Stimulated activated CD4-positive, alpha-beta T cell treated with anti-CD3 and anti-CD28 coated beads, Interleukin-1b, Interleukin-23, amount 100 ng/mL, for 24 hours (primary cell): ENCODE data around the gene CR1.
"Not testable (repeated sequence)": the region's sequence is repeated elsewhere in the genome, so short reads cannot be mapped to it uniquely, and the experiment has no call there.

ENCODE experiments used
- DNase-seq, 4 experiments: peaks; one replicate each; pipeline ENCODE4 v3.0.0-alpha.2; 2020; ENCODE audit warnings: low read depth in 4 of 4, low spot score in 1 of 4

The CR1 gene

DNA sequence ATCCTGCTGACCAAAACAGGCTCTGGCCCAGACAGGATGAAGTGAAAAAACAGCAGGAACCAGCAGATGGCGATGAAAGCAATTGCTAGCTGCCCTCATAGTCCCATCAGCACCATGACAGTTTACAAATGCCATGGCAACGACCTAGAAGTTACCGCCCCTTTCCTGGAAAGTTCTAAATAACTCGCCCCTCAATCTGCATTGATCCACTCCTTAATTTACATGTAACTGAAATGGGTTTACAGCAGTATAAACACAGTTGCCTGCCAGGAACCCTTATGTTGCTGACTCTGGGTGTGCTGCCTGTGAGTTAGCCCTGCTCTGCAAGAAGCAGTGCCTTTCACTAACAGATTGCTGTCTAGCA is 83.5 kb downstream of the CR1 start:
- peak in 1 of 4 experiments; percentile 8 for DNase-seq

DNA sequence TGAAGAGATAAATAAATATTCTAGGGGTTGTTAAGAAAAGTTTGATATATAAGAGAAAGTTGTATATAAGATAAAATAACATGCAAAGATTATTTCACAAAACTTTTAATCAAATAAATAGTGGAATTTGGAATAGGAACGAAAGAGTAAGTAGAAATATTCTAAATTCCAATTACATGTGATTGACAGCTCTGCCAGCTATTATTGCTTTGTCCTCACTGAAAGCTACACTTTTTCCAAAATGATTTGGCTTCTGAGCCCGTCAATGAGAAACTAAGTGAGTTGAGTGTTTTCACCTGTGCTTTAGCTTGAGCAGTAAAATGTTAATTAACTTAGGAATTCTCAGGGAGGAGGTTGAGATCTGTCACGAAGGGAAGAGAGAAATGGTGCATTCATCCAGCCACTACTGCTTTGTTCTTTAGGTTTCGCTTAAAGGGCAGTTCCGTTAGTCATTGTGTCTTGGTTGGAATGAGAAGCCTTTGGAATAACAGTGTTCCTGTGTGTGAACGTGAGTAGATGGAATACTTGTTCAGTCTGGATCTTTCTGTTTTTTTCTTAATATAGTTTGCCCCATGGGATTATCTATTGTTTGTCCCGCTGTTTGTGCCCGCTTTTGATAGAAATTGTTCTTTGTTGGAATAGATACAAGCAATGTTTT is 85.7 kb downstream of the CR1 start:
- no peak for DNase-seq

DNA sequence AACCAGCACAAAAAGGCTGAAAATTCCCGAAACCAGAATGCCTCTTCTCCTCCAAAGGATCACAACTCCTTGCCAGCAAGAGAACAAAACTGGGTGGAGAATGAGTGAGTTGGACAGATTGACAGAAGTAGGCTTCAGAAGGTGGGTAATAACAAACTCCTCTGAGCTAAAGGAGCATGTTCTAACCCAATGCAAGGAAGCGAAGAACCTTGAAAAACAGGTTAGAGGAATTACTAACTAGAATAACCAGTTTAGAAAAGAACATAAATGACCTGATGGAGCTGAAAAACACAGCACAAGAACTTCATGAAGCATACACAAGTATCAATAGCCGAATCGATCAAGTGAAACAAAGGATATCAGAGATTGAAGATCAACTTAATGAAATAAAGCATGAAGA is 93.5 kb downstream of the CR1 start:
- DNase-seq, result not testable (repeated sequence)

DNA sequence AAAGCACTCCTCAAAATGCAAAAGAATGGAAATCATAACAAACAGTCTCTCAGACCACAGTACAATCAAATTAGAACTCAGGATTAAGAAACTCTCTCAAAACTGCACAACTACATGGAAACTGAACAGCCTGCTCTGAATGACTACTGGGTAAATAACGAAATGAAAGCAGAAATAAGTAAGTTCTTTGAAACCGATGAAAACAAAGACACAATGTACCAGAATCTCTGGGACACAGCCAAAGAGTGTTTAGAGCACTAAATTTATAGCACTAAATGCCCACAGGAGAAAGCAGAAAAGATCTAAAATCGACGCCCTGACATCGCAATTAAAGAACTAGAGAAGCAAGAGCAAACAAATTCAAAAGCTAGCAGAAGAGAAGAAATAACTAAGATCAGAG is 95.2 kb downstream of the CR1 start:
- DNase-seq, result not testable (repeated sequence)

DNA sequence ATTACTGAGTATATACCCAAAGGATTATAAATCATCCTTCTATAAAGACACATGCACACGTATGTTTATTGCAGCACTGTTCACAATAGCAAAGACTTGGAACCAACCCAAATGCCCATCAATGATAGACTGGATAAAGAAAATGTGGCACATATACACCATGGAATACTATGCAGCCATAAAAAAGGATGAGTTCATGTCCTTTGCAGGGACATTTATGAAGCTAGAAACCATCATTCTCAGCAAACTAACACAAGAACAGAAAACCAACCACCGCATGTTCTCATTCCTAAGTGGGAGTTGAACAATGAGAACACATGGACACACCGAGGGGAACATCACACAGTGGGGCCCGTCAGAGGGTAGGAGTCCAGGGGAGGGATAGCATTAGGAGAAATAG is 98.1 kb downstream of the CR1 start:
- DNase-seq, result not testable (repeated sequence)

DNA sequence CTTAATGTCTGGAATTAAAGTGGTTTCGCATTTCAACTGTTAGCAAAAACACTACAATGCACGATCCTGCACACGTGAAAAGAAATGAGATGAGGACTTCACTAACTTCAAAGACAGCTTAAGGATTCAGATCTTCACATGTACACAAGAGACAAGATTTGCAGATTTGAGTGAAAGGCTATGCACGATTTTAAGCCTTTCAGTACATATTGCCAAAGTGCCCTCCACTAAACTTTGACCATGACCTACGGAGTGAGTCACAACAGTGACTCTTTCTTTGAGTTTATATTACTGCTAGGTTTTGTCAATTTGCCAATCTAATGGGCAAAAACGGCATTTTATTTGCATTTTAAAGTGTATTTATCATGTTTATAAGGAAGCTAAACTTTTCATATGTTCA is 107.8 kb downstream of the CR1 start:
- no peak for DNase-seq

DNA sequence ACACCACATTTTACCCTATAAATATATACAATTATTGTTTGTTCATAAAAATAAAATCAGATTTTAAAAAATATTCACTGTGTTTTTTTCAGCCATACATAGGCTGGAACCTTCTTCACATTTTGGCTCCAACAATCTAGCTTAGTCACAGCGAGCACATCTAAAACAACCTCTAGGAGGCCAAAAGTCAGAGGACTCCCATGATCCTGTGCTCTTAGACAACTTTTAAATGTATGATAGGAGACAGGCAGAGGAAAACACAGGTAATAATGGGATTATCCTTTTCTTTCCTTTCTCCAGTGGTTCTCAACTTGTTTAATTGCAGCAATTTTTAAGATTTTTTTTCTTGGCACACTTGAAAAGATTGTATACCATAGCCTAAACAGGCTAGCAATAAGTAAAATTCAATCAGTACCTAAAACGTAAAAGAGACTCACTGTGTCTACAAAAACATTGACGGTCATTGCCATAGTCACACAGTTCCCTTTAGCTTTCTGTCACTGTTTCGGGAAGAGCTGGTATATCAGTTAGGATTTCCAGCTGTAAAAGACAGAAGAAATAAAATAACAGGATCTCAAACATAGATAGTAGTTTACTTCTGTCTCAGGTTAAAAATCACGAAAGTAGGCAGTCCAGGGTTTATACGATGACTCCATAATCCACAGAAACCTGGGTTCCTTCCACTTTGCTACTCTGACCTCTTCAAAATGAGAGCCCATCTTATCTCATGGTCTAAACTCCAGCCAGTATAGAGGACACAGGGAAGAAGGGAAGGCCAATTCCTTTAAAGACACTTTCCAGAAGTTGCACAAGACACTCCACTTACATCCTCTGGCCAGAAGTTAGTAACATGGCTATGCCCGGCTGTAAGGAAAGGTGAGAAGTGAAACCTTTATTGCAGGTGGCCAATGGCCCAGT is 109.7 kb downstream of the CR1 start:
- DNase-seq, result no peak

DNA sequence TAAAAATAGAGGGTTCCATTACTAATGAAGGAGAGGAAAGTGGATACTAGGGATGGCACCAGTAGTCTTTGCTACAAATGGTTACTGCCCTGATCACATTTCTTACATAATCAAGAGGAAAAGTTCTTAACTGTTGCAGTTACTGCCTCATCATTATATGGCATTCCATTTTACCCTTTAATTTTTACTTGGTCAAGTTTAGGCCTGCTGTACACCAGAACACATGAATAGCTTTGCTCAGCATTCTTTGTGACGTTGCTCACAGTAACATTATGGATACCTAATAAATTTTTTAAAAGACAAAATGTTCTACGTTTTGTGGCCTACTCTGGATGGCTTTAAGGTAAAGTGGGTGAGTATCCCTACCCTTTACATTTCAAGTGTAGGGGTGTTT is 110.4 kb downstream of the CR1 start:
- DNase-seq, result no peak

DNA sequence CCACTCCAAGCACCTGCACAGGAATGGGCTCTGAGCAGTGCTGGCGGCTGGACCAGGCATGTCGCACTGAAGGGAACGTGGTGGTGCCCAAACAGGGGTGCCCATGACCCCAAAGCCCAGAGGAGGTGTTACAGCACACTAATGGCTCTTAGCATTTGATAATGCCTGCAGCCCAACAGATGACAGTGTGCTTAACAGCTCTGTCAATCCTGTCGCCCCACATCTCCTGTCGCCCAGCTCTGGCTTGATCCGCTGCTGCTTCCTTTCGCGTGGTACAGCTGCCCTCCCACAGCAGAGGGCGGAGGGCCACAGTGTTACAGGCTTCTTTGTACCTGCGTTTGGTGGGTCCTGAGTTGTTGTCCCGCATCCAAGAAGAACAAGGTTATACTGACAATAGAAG is 116.8 kb downstream of the CR1 start:
- no peak for DNase-seq

DNA sequence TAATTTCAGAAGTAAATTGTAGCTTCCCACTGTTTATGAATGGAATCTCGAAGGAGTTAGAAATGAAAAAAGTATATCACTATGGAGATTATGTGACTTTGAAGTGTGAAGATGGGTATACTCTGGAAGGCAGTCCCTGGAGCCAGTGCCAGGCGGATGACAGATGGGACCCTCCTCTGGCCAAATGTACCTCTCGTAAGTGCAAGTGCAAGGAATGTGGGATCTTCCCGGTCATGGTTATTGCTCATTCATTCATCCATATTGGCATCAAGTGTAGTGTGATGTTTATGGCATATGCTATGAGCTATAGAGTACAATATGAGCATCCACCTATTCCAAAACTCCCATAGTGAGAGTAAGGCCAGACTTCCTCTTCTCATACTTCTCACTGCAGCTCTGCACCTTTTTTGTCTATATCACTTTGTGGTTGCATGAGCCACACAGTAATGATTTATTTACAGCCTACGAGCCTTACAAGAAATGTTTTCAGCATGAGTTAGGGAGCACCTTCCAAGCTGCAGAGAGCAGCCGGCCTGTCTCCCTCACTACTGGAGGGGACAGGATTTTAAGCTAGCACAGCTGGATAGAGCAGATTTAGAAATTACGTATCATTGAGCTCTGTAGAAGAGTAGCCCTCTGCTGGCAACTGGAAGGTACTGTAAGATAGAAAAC is 124.0 kb downstream of the CR1 start:
- DNase-seq, result no peak

DNA sequence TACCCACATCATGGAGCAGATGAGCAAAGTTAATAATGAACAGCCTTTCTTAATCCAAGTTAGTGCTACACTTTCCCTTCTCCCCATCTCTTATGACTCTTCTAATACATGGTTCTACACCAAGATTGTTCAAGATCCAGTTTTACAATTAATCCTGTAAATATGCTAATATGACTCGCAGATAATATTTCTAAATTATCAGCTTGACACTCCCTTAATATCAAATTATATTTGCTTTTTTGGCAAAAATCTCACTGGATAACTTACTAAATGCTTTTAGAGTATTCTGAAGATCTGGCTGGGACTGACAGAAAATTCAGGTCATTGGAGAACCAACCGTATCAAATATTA is 124.6 kb downstream of the CR1 start:
- no peak for DNase-seq

DNA sequence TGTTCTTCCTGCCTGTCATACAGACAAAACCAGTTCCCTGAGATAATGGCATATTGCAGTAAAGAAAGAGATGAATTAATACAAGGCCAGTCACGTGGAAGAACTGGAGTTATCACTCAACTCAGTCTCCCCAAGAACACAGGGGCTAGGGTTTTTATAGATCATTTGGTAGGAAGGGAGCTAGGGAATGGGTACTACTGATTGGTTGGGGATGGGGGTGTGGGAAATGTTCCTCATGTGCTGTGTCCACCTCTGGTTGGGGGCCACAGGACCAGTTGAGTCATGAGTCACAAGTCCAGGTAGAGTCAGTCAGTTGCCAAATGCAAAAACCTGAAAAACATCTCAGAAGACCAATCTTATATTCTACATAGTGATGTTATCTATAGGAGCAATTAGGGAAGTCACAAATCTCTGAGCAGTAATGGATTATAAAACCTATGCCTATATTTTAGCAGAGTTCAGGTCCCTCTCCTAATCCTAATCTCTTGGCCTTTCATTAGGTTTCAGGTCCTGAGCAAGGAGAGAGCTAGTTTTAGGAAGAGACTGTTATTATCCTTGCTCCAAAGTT is 129.6 kb downstream of the CR1 start:
- DNase-seq, result not testable (repeated sequence)

DNA sequence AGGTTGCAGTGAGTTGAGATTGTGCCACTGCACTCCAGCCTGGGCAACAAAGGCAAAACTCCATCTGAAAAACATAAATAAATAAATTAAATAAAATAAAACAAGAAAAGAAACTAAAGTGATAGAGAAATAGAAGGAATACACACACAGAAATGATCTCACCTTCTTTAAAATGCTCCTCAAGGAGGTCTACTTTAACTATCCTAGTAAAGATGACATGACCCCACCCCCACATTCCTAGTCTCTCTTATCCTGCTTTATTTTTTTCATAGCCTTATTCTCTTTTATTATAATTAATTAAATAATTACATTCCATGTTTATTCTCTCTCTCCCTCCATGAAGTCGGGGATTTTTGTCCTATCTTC is 131.0 kb downstream of the CR1 start:
- DNase-seq, result no peak

DNA sequence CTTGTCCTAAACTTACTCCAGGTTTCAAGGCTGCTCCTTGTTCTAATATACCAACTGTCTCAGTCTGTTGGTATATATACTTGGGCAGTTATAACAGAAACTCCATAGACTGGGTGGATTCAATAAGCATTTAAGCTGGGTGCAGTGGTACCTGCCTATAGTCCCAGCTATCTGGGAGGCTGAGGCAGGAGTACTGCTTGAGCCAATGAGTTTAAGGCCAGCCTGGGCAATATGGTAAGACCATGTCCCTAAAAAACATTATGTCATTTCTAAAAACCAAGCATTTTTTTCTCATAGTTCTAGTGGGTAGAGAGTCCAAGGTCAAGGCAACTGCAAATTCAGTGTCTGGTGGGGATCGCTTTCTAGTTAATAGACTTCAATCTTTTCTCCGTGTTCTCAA is 131.5 kb downstream of the CR1 start:
- no peak for DNase-seq

DNA sequence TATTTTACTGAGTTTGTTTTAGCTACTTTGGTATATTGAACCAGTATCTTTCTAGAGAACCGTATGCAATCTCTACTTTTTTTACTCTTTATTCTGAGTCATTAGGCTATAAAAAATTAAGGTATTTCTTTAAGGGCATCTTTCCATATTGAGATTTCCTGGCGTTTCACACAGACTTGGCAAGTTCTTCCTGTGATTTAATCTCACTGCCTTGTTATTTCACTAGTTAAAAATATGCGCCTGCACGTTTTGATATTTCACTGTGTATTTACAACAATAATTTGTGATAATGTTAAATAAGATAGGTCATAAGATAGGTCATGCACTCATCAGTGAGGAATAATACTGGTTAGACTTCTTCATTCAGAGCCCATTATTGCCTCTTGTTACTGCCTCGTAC is 132.8 kb downstream of the CR1 start:
- no peak for DNase-seq

DNA sequence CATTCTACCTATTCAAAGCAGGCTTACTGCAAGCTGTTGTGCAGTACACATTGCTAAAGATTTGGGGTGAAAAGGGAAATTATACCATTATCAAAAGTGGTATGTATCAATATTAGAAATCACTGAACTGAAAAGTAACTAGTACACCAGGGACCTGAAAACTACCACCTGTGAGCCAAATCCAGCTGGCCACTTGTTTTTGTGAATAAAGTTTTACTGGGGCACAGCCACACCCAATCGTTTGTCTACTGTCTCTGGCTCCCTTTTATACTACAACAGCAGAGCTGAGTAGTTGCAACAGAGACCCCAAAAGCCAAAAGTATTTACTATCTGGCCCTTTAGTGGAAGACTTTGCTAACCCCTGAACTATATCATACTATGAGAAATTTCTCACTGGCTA is 135.2 kb downstream of the CR1 start:
- no peak for DNase-seq

DNA sequence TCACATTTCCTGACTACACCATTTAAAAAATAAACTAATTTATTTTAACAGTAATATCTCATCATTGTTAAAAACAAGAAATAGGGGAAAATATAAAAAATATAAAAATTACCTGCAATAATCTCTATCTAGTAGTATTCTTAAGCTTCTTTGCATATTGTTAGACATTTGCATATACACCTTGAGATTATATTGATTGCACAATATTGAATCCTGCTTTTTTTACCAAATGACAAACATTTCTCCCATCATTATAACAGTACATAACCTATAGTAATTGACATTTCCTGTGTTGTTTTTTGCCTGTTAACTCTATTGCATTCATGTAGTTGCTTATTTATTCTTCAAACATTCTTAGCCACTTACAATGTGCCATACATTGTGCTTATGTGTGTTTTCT is 137.3 kb downstream of the CR1 start:
- no peak for DNase-seq

DNA sequence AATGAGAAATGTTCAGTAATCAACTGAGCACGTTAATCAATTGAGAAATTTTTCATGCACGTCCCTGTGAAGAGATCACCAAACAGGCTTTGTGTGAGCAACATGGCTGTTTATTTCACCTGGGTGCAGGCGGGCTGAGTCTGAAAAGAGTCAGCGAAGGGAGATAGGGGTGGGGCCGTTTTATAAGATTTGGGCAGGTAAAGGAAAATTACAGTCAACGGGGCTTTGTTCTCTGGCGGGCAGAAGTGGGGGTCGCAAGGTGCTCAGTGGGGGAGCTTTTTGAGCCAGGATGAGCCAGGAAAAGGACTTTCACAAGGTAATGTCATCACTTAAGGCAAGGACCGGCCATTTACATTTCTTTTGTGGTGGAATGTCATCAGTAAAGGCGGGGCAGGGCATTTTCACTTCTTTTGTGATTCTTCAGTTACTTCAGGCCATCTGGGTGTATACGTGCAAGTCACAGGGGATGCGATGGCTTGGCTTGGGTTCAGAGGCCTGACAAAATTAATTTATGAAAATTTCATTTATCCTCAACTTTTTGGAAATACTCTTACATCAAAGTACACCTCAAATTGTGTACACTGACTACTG is 137.8 kb downstream of the CR1 start:
- not testable (repeated sequence) for DNase-seq

DNA sequence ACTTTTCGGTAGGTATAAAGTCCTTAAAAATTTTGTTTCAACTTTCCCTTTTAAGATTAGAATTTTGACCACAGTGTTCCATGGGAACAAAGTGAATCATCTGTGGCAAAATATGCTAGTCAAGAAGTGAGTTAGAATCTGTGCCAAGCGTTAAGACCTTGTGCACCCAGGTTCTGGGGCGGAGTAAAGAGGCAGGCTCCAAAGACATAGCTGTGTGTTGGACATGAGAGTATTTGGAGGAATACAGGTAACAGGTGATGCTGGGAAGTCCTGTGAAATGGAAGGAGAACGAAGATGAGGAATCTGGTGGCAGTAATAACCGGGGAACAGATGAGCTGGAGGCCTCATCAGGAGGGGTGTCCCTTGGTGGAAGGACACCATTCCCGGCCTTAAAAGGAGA is 138.3 kb downstream of the CR1 start:
- not testable (repeated sequence) for DNase-seq

DNA sequence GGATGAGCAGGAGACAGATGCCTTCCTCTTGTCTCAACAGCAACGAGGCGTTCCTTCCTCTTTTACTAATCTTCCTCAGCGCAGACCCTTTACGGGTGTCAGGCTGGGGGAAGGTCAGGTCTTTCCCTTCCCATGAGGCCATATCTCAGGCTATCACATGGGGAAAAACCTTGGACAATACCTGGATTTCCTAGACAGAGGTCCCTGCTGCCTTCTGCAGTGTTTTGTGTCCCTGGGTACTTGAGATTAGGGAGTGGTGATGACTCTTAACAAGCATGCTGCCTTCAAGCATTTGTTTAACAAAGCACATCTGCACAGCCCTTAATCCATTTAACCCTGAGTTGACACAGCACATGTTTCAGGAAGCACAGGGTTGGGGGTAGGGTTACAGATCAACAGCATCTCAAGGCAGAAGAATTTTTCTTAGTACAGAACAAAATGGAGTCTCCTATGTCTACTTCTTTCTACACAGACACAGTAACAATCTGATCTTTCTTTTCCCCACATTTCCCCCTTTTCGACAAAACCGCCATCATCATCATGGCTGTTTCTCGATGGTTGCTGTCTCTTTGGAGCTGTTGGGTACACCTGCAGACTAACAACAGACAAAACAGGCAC is 139.7 kb downstream of the CR1 start:
- not testable (repeated sequence) for DNase-seq

DNA sequence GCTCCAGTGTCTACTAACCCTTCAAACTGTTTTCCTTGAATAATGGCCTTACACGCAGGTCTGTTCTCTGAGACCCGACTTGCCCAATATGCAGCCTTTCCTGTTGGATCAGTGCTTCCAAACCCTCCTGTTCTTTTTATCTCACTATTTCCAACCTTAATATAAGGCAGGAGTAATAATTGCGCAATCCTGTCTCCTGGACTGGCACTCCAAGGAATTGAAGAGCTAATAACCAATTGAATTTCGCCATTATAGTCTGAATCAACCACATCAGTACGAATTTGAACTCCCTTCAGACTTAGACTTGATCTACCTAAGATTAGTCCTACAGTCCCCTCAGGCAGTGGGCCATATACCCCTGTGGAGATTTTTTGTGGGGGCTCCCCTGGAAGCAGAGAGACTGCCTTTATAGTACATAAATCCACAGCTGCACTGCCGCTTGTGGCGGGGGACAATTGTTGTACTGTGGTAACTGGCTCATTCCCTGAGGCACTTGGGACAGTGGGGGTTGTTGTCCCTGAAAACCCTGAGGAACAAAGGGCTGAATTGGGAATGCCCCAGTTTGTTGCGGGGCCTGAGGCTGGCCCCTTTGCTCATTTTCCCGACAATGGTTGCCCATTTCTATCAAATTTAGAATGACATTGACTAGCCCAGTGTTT is 142.7 kb downstream of the CR1 start:
- not testable (repeated sequence) for DNase-seq
